22Rv1 (cell line): Measurements from ENCODE around the gene TLCD2.
A peak's percentile ranks its signal among the peaks of the same experiment; 100 is the strongest.

Experiments used
- H3K27ac ChIP-seq: fragments of 450-650 bp; 2 replicates; pipeline ENCODE4 v1.5.1; 2017
- ZFX ChIP-seq: fragments of 450-650 bp; IDR thresholded peaks from 2 replicates; pipeline ENCODE4 v1.6.1; 2017; ENCODE audit warnings: antibody characterized with exemption, borderline replicate concordance
- TF ChIP-seq, protein P1 (sequence below): fragments of 450-650 bp; IDR thresholded peaks from 2 replicates; pipeline ENCODE4 v1.5.1; 2017; ENCODE audit warnings: mild to moderate bottlenecking

Gene TLCD2

GRCh38 chr17:1709971-1710806, at the start of gene TLCD2:
Gene TLCD2, minus strand, starts transcription at chr17:1710377. Its CDS starts 135 bp downstream, at chr17:1710242.
- TF ChIP-seq, protein P1, sequence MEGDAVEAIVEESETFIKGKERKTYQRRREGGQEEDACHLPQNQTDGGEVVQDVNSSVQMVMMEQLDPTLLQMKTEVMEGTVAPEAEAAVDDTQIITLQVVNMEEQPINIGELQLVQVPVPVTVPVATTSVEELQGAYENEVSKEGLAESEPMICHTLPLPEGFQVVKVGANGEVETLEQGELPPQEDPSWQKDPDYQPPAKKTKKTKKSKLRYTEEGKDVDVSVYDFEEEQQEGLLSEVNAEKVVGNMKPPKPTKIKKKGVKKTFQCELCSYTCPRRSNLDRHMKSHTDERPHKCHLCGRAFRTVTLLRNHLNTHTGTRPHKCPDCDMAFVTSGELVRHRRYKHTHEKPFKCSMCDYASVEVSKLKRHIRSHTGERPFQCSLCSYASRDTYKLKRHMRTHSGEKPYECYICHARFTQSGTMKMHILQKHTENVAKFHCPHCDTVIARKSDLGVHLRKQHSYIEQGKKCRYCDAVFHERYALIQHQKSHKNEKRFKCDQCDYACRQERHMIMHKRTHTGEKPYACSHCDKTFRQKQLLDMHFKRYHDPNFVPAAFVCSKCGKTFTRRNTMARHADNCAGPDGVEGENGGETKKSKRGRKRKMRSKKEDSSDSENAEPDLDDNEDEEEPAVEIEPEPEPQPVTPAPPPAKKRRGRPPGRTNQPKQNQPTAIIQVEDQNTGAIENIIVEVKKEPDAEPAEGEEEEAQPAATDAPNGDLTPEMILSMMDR = no peak
- TF ChIP-seq ZFX = no peak
- H3K27ac ChIP-seq = peak within 1 kb of the TSS; percentile 100

DNA sequence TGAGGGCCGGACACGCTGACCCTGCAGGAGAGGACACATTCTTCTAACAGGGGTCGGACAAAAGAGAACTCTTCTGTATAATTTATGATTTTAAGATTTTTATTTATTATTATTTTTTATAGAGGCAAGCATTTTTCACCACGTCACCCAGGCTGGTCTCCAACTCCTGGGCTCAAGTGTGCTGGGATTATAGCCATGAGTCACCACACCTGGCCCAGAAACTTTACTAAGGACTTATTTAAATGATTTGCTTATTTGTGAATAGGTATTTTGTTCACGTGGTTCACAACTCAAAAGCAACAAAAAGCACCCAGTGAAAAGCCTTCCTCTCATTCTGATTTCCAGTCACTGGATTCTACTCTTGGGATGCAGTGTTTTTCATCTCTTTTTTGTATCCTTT, 49.4 kb upstream of the TLCD2 start:
- TF ChIP-seq, protein P1 = no peak
- TF ChIP-seq ZFX = no peak
- no peak overlapping the region for H3K27ac ChIP-seq

GRCh38 chr17:1758807-1759206, 48.6 kb upstream of the TLCD2 start:
- H3K27ac ChIP-seq = no peak overlapping the region

DNA sequence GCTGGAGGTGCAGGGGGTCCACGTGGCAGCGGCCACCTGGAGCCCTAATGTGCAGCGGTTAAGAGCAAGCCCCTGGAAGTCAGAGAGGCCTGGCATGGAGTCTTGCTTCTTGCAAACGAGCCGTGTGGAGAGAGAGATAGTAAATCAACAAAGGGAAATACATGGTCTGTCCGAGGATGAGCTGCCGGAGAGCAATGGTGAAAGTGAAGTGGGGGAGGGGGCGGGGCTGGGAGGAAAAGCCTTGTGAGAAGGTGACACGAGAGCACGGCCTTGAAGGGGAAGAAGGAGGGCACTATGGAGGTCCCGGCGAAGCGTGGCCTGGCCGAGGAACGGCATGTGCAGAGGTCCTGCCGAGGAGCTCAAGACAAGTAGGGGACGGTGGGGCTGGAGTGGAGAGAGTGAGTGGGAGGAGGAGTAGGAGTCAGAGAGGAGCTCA, 45.7 kb upstream of the TLCD2 start:
- no peak for TF ChIP-seq ZFX
- TF ChIP-seq, protein P1 = no peak
- no peak overlapping the region for H3K27ac ChIP-seq

More at GRCh38 chr17:1758807-1759206, 48.6 kb upstream of the TLCD2 start:
- TF ChIP-seq ZFX = no peak
- TF ChIP-seq, protein P1 = no peak

GRCh38 chr17:1755252-1755826, 45.2 kb upstream of the TLCD2 start:
- no peak overlapping the region for H3K27ac ChIP-seq
- TF ChIP-seq, protein P1 = no peak
- TF ChIP-seq ZFX = no peak

DNA sequence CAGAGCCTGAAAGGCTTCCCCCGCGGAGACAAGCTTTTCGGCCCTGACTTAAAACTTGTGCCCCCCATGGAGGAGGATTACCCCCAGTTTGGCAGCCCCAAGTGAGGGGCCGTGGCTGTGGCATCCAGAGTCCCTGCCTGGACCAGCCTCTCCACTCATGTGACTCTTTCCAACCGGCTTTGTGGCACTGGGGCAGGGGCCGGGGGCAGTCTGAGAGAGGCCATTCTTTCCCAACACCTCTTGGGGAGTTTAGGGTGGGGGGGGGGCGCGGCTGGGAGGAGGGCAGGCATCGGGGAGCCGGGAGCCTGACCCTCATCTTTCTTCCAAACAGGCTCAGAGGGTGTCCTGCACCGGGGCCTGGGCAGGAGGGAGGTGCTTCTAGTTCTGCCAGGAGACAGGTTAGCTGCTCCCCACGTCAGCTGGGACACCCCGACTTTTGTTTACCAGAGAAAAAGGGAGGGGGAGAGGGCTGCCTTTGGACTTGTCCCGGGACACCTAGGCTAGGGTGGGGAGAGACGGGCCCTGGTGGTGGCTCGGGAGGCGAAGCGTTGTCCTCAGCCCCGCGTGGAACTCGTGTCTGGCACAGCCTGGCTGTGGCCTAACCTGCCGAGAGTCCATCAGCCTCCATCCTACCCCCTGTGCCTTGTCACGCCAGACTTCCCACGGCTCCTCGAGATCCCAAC, 44.4 kb upstream of the TLCD2 start:
- no peak overlapping the region for H3K27ac ChIP-seq
- TF ChIP-seq, protein P1 = no peak
